GM13977 (cell line): ENCODE measurements around the gene MRPL44.

Experiments used
- DNase-seq: peaks from one replicate; pipeline ENCODE4 v3.0.0; 2012; ENCODE audit warnings: low spot score
- CTCF ChIP-seq: IDR thresholded peaks from 2 replicates; pipeline ENCODE4 v1.5.1; 2012; ENCODE audit warnings: mild to moderate bottlenecking, control low read depth; ENCODE audit not compliant: insufficient read depth; ENCODE audit errors: extremely low read depth, missing control alignments
- in situ Hi-C: fragments of 300-500 bp; cut with MboI; formaldehyde crosslinking; loops from one replicate; pipeline ENCODE4 v1.12.0; 2022; ENCODE audit warnings: low sequenced_read_pairs, low pct_unique_long_range_greater_than_20kb, mixed read lengths, inconsistent platforms; ENCODE audit not compliant: unreplicated experiment

Gene MRPL44

GRCh38 chr2:223978451-223978850 lies 21.2 kb downstream of the MRPL44 start:
- no peak for DNase-seq
- TF ChIP-seq CTCF, result no peak
- in situ Hi-C loops, result loop anchor here (25.0 kb wide), 1 partner anchor 284 kb away; no protein-coding TSS in a partner anchor

DNA sequence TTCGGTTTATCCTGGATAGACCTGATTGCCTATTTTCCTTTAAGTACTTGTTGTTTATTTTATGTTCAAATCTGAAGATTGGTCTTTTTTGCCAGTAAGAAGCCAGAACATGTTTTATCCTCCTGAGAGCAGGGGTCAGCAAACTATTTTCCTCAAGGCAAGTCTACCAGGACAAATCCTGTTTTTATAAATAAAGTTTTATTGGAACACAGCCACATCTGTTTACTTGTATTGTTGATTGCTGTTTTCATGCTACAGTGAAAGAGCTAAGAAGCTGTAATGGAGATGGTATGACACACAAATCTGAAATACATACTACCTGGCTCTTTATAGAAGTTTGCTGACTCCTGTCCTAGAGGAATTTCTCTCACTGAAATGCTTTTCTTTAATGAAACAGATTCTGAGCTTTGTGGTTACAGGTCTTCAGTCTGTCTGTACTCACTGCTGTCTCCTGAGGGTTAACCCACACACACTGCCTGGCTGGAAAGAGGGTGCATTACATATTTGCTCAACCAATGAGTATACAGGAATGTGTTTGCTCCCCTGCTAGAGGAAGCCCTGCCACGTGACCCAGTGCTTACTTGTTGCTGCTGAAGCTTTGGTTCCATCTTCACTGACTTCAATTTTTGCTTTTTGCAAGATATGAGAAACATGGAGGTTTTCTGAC lies 22.6 kb downstream of the MRPL44 start:
- DNase-seq, result no peak
- no peak for TF ChIP-seq CTCF
- in situ Hi-C loops, result loop anchor here (25.0 kb wide), 1 partner anchor 282 kb away; no protein-coding TSS in a partner anchor

DNA sequence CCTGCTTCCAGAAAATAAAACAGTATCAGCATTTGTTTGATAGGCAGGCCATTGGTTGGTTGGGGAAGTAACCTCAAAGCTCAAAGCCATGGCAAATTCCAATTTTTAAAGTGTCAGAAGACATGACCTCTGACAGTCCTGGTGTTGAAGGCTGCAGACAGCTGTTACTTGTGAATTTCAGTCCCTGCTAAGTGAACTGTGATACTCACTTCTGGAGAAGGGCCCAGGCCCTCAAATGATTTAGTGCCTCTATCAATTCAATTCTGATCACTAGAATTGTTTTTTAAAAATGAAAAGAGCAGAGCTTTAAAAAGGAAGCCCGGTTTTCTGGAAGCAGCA lies 23.1 kb downstream of the MRPL44 start:
- in situ Hi-C loops, result loop anchor here (25.0 kb wide), 1 partner anchor 282 kb away; no protein-coding TSS in a partner anchor
- no peak for TF ChIP-seq CTCF
- DNase-seq, result no peak

DNA sequence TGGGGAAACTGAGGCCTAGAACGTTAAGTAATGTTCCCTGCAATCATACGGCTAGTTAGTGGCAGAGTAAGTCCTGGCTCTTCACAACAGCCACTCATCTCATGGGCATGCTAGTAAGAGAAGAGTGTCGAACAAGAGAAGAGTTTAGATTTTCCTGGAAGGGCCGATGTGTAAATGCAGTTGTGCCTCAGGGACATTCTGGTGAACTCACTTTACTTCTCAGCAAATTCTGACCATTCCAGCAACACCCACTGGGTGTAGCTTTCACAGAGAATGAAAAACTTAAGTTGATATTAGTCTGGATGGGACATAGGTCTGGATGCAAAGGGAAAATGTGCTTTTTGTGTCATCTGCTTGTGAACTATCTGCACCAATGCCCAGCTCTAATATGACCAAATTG lies 23.5 kb downstream of the MRPL44 start:
- DNase-seq, result no peak
- no peak for TF ChIP-seq CTCF
- in situ Hi-C loops, result loop anchor here (25.0 kb wide), 1 partner anchor 281 kb away; no protein-coding TSS in a partner anchor

DNA sequence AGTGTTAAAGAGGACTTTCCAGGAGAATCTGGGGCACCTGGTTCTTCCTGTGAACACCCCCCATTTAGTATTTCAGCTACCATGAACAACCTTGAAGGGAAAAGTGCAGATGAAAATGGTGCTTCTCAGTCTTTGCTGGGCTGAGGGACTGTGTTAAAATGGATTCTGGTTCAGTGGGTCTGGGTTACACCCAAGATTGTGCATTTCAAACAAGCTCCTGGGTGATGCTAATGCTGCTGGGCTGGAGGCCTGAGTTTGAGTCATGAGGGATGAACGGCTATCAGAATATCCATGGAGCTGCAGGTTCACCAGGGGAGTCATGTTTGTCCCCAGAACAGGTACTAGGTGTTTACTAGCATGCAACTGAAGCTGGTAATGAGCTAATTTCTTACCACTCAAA lies 24.0 kb downstream of the MRPL44 start:
- TF ChIP-seq CTCF, result no peak
- in situ Hi-C loops, result loop anchor here (25.0 kb wide), 1 partner anchor 281 kb away; no protein-coding TSS in a partner anchor
- DNase-seq, result no peak

DNA sequence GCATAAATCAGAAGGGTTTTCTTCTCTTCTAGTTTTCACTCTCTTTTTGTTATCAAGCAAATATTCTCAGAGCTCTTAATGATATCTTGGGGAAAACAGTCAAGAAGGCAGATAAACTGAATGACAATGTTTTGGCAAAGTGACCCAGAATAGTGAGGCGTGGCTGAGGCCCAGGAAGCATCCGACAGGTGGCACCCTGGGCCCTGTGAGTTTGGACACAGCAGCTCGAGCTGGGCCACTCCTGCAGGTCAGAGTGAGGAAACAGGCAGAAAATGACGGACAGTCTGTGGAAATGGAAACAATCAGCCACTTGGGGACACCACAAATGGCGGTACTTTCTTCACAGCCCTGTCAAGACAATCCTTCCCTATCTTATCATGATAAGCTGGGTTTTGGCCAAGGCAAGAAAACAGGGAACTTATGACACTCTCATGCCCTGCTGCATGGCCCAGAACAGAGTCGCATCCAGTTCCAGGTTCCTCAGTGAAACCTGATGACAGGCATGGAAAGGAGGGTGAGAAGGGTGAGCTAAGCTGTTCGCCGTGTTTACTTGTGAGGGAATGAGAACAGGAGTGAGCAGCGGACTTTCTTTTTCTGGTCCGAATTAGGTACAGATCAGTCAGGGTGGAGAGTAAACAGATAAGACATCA lies 32.1 kb downstream of the MRPL44 start:
- DNase-seq, result no peak
- in situ Hi-C loops, result loop anchor here (25.0 kb wide), 1 partner anchor 273 kb away; no protein-coding TSS in a partner anchor
- TF ChIP-seq CTCF, result no peak
